HG03378 (cell line): ENCODE results near the gene PWWP2B.

Source experiments
- ATAC-seq: cut with Tn5 transposase; IDR thresholded peaks from one replicate; pipeline ENCODE4 v1.9.1; 2021; ENCODE audit warnings: mild to moderate bottlenecking, moderate library complexity; ENCODE audit not compliant: unreplicated experiment

PWWP2B gene

GRCh38 chr10:132404911-132405462 lies 8.0 kb downstream of the PWWP2B start:
- ATAC-seq, result no peak

GRCh38 chr10:132405463-132405991 lies 8.5 kb downstream of the PWWP2B start:
- no peak for ATAC-seq

- ATAC-seq, result no peak
These were observed 9.2 kb downstream of the PWWP2B start for GRCh38 chr10:132406181-132406580.

GRCh38 chr10:132406750-132407149 lies 9.8 kb downstream of the PWWP2B start:
- no peak for ATAC-seq

- ATAC-seq, result no peak
These were observed 10.3 kb downstream of the PWWP2B start for GRCh38 chr10:132407243-132407746.

GRCh38 chr10:132407846-132408278 lies 10.9 kb downstream of the PWWP2B start:
- ATAC-seq, result no peak

GRCh38 chr10:132408367-132408781 lies 11.4 kb downstream of the PWWP2B start:
- ATAC-seq, result no peak

GRCh38 chr10:132408823-132409666 lies 12.0 kb downstream of the PWWP2B start:
- no peak for ATAC-seq

- no peak for ATAC-seq
These were observed 12.6 kb downstream of the PWWP2B start for GRCh38 chr10:132409667-132410028.

GRCh38 chr10:132410056-132410778 lies 13.2 kb downstream of the PWWP2B start:
- no peak for ATAC-seq

- ATAC-seq, result no peak
These were observed 14.0 kb downstream of the PWWP2B start for GRCh38 chr10:132410779-132411532.

GRCh38 chr10:132411561-132412253 lies 14.7 kb downstream of the PWWP2B start:
- ATAC-seq, result no peak

- no peak for ATAC-seq
These were observed 15.6 kb downstream of the PWWP2B start for GRCh38 chr10:132412316-132413192.

- no peak for ATAC-seq
These were observed 16.5 kb downstream of the PWWP2B start for GRCh38 chr10:132413226-132414205.

- ATAC-seq, result no peak
These were observed 17.5 kb downstream of the PWWP2B start for GRCh38 chr10:132414402-132415016.

- ATAC-seq, result no peak
These were observed 18.3 kb downstream of the PWWP2B start for GRCh38 chr10:132415255-132415654.

GRCh38 chr10:132415956-132416355 lies 19.0 kb downstream of the PWWP2B start:
- no peak for ATAC-seq
